ENCODE results near the gene NAV2. TPM values are rescaled to one million over a fixed set of nuclear protein-coding genes. Genes with fewer than 3 reads are reported as not detected.

NAV2 gene
- total and polyA plus RNA-seq, 2 experiments from 2014 or later, result 26.0 to 45.0 TPM

DNA sequence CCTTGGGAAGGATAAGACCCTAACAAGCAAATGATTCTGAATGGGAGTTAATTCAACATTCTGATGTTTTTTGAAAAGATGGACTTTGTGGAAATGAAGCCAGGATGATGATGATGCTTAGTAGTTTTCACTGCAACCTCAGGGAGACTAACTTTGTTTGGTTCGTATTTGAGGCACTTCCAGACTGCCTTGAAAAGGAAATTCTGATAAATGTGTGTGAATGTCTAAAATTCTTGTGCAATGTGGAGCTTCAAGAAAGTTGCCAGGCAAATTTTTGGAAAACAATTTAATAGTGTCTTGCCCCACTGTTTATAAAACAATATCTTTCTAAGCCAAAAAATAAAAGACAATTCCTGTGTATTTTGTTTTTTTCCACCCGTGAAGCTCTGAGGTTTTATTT lies 11.2 kb upstream of the NAV2 start:
- Histone ChIP-seq H3K4me2 (no peak overlapping the region), H2AFZ (no peak overlapping the region), H3F3A (replicated peaks; ENCODE audit: low read depth) (no peaks in the 10 kb centered on the region), H3K4me3 (no peak overlapping the region), H3K4me1 (ENCODE audit: insufficient read depth) (no peaks in the 10 kb centered on the region), H3K27ac (ENCODE audit: low read depth) (no peak overlapping the region), H3K79me2 (replicated peaks; ENCODE audit: insufficient read depth) (no peaks in the 10 kb centered on the region), H3K36me3 (ENCODE audit: insufficient read depth) (0 out of 2 replicates have a peak, but pooled peaks cover 2% of the 10 kb centered on the region), H3K9me2 (ENCODE audit: insufficient read depth) (no peaks in the 10 kb centered on the region), H4K20me1 (replicated peaks; ENCODE audit: insufficient read depth) (no peaks in the 10 kb centered on the region), H3K27me3 (ENCODE audit: insufficient read depth) (no peaks in the 10 kb centered on the region)
- H3K27ac Mint-ChIP-seq, result no peak overlapping the region
- H3K9me3 Mint-ChIP-seq, result no peaks in the 10 kb centered on the region
- ATAC-seq, result no peak
- peaks cover 2% of the 10 kb centered on the region for H3K27me3 Mint-ChIP-seq (ENCODE audit: insufficient read depth, low read depth, poor library complexity)
- peaks cover 22% of the 10 kb centered on the region for H3K4me1 Mint-ChIP-seq
- TF ChIP-seq CREB1 (CRISPR knock-in tag; IDR thresholded peaks at IDR 0.05; ENCODE audit: low read depth), result no peak
- TF ChIP-seq, protein P1, sequence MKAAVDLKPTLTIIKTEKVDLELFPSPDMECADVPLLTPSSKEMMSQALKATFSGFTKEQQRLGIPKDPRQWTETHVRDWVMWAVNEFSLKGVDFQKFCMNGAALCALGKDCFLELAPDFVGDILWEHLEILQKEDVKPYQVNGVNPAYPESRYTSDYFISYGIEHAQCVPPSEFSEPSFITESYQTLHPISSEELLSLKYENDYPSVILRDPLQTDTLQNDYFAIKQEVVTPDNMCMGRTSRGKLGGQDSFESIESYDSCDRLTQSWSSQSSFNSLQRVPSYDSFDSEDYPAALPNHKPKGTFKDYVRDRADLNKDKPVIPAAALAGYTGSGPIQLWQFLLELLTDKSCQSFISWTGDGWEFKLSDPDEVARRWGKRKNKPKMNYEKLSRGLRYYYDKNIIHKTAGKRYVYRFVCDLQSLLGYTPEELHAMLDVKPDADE (IDR thresholded peaks at IDR 0.05), result no peak
- TF ChIP-seq, protein P2, sequence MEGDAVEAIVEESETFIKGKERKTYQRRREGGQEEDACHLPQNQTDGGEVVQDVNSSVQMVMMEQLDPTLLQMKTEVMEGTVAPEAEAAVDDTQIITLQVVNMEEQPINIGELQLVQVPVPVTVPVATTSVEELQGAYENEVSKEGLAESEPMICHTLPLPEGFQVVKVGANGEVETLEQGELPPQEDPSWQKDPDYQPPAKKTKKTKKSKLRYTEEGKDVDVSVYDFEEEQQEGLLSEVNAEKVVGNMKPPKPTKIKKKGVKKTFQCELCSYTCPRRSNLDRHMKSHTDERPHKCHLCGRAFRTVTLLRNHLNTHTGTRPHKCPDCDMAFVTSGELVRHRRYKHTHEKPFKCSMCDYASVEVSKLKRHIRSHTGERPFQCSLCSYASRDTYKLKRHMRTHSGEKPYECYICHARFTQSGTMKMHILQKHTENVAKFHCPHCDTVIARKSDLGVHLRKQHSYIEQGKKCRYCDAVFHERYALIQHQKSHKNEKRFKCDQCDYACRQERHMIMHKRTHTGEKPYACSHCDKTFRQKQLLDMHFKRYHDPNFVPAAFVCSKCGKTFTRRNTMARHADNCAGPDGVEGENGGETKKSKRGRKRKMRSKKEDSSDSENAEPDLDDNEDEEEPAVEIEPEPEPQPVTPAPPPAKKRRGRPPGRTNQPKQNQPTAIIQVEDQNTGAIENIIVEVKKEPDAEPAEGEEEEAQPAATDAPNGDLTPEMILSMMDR (conservative IDR thresholded peaks at IDR 0.05; ENCODE audit: low read depth in 2 of 2), result no peak
- DNase-seq (ENCODE audit: low spot score), result no peak
- H3K36me3 Mint-ChIP-seq (ENCODE audit: low read depth), result no peaks in the 10 kb centered on the region
- no peak overlapping the region for H3K4me3 Mint-ChIP-seq

DNA sequence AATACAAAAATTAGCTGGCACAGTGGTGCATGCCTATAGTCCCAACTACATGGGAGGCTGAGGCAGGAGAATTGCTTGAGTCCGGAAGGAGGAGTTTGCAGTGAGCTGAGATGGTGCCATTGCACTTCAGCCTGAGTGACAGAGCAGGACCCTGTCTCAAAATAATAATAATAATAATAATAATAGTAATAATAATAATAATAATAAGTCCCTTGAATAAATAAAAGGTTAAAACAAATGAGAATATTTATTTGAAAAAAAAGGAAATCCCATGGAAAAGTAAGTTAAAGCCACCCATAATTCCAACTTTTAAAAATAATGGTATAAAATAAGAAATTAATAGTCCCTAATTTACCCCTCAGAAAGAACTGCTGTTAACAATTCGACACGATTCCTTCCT lies 10.0 kb upstream of the NAV2 start:
- Histone ChIP-seq H3K27ac (ENCODE audit: low read depth) (no peak overlapping the region), H3F3A (replicated peaks; ENCODE audit: low read depth) (no peaks in the 10 kb centered on the region), H3K4me2 (no peak overlapping the region), H3K36me3 (ENCODE audit: insufficient read depth) (no peaks in the 10 kb centered on the region), H4K20me1 (replicated peaks; ENCODE audit: insufficient read depth) (no peaks in the 10 kb centered on the region), H2AFZ (no peak overlapping the region), H3K9me2 (ENCODE audit: insufficient read depth) (no peaks in the 10 kb centered on the region), H3K4me1 (ENCODE audit: insufficient read depth) (no peaks in the 10 kb centered on the region), H3K79me2 (replicated peaks; ENCODE audit: insufficient read depth) (no peaks in the 10 kb centered on the region), H3K4me3 (no peak overlapping the region), H3K27me3 (ENCODE audit: insufficient read depth) (no peaks in the 10 kb centered on the region)
- no peak for DNase-seq (ENCODE audit: low spot score)
- H3K27me3 Mint-ChIP-seq (ENCODE audit: insufficient read depth, low read depth, poor library complexity), result peaks cover 2% of the 10 kb centered on the region
- no peaks in the 10 kb centered on the region for H3K9me3 Mint-ChIP-seq
- no peaks in the 10 kb centered on the region for H3K36me3 Mint-ChIP-seq (ENCODE audit: low read depth)
- H3K27ac Mint-ChIP-seq, result no peak overlapping the region
- H3K4me1 Mint-ChIP-seq, result peaks cover 20% of the 10 kb centered on the region
- ATAC-seq, result no peak
- no peak overlapping the region for H3K4me3 Mint-ChIP-seq
- TF ChIP-seq EZH2 (IDR thresholded peaks at IDR 0.05; ENCODE audit: low read depth, unreplicated experiment) (no peak), ZNF114 (CRISPR knock-in tag; IDR thresholded peaks at IDR 0.05) (no peak), EZH2phosphoT487 (IDR thresholded peaks at IDR 0.05; ENCODE audit: unreplicated experiment) (no peak), POLR2AphosphoS5 (IDR thresholded peaks at IDR 0.05; ENCODE audit: low read depth) (no peak)
- TF ChIP-seq, protein P2 (conservative IDR thresholded peaks at IDR 0.05; ENCODE audit: low read depth in 2 of 2), result no peak
- TF ChIP-seq, protein P3, sequence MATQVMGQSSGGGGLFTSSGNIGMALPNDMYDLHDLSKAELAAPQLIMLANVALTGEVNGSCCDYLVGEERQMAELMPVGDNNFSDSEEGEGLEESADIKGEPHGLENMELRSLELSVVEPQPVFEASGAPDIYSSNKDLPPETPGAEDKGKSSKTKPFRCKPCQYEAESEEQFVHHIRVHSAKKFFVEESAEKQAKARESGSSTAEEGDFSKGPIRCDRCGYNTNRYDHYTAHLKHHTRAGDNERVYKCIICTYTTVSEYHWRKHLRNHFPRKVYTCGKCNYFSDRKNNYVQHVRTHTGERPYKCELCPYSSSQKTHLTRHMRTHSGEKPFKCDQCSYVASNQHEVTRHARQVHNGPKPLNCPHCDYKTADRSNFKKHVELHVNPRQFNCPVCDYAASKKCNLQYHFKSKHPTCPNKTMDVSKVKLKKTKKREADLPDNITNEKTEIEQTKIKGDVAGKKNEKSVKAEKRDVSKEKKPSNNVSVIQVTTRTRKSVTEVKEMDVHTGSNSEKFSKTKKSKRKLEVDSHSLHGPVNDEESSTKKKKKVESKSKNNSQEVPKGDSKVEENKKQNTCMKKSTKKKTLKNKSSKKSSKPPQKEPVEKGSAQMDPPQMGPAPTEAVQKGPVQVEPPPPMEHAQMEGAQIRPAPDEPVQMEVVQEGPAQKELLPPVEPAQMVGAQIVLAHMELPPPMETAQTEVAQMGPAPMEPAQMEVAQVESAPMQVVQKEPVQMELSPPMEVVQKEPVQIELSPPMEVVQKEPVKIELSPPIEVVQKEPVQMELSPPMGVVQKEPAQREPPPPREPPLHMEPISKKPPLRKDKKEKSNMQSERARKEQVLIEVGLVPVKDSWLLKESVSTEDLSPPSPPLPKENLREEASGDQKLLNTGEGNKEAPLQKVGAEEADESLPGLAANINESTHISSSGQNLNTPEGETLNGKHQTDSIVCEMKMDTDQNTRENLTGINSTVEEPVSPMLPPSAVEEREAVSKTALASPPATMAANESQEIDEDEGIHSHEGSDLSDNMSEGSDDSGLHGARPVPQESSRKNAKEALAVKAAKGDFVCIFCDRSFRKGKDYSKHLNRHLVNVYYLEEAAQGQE (IDR thresholded peaks at IDR 0.05; ENCODE audit: unreplicated experiment), result no peak

Measured in GM23338 (cell line).